Glutamatergic neuron (in vitro differentiated cells): ENCODE results near the gene JADE3. TPM values are rescaled to one million over a fixed set of nuclear protein-coding genes. Genes with fewer than 3 reads are reported as not detected.

ENCODE experiments used
- DNase-seq: peaks from one replicate; pipeline ENCODE4 v3.0.0; 2022
- H3K27ac Mint-ChIP-seq: one replicate; pipeline ENCODE4 v1.8.0; 2020; ENCODE audit warnings: mild to moderate bottlenecking, mixed read lengths, inconsistent platforms; ENCODE audit not compliant: unreplicated experiment
- H3K27me3 Mint-ChIP-seq: one replicate; pipeline ENCODE4 v1.8.0; 2020; ENCODE audit warnings: mild to moderate bottlenecking, moderate library complexity, mixed read lengths, inconsistent platforms; ENCODE audit not compliant: unreplicated experiment
- H3K36me3 Mint-ChIP-seq: one replicate; pipeline ENCODE4 v1.8.0; 2020; ENCODE audit warnings: mild to moderate bottlenecking, mixed read lengths, inconsistent platforms; ENCODE audit not compliant: unreplicated experiment
- H3K4me1 Mint-ChIP-seq: one replicate; pipeline ENCODE4 v1.8.0; 2020; ENCODE audit warnings: mild to moderate bottlenecking, low read depth, mixed read lengths, inconsistent platforms; ENCODE audit not compliant: unreplicated experiment
- H3K4me3 Mint-ChIP-seq: one replicate; pipeline ENCODE4 v1.8.0; 2020; ENCODE audit warnings: mild to moderate bottlenecking, mixed read lengths, inconsistent platforms; ENCODE audit not compliant: unreplicated experiment
- H3K9me3 Mint-ChIP-seq: one replicate; pipeline ENCODE4 v1.8.0; 2020; ENCODE audit warnings: mild to moderate bottlenecking, moderate library complexity, mixed read lengths, inconsistent platforms; ENCODE audit not compliant: unreplicated experiment
- CTCF ChIP-seq: fragments of 200-600 bp; sonication (generic); IDR thresholded peaks from one replicate; pipeline ENCODE4 v1.5.0; 2021; ENCODE audit not compliant: partially characterized antibody, unreplicated experiment
- total RNA-seq: library from RNA; stranded (reverse); fragmentation: NEBNext Ultra II Directional; extraction: Animal tissue kit (Norgen Biotek cat#: 25700); gene quantifications from one replicate; pipeline ENCODE4 v1.2.1, GENCODE V29; 2021; ENCODE audit not compliant: unreplicated experiment

JADE3 gene
- total RNA-seq, 1 donor from 2014 or later: 14.0 TPM

DNA sequence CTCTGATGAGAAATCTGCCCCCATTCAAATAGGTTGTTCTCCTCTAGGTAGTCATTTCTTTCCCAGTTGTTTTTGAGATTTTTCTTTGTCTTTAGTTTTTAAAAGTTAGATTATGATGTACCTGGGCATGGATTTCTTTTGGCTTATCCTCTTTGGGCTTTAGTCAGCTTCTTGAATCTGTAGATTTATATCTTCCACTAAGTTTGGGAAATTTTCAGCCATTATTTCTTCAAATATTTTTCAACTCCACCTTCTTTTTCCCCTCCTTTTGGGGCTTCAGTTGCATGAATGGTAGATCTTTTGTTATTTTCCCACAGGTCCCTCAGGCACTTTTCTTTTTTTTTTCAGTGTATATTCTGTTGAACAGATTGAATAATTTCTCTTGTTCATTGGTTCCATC, 77.3 kb downstream of the JADE3 start:
- no peak for TF ChIP-seq CTCF
- Mint-ChIP-seq H3K9me3 (peaks cover 4% of the 10 kb centered on the region), H3K4me3 (no peak overlapping the region)

DNA sequence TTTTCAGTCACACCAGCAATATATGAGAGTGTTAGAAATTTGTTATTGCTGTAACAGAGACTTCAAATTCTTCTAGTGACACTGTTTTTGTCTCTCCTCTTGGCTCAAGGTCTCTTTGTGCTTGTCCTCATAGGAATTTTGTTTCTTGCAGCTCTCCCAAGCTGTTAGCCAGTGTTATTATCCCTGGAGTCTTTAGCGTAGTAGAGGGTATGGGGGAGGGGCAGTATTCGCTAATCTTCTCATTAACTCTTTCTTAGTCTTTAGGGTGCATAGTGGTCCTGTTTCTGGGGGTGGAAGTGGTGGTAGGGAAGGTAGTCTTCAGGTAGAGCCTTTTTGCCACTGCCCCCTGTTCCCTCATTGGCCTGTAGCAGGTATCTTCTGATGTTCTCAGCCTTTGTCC, 79.4 kb downstream of the JADE3 start:
- peak overlapping the region; percentile 28 for H3K4me3 Mint-ChIP-seq
- DNase-seq: no peak

More for the DNA sequence above, 77.3 kb downstream of the JADE3 start:
- DNase-seq: no peak
- Mint-ChIP-seq H3K4me1 (peaks cover 15% of the 10 kb centered on the region), H3K27ac (no peak overlapping the region), H3K36me3 (no peaks in the 10 kb centered on the region), H3K27me3 (no peaks in the 10 kb centered on the region)

DNA sequence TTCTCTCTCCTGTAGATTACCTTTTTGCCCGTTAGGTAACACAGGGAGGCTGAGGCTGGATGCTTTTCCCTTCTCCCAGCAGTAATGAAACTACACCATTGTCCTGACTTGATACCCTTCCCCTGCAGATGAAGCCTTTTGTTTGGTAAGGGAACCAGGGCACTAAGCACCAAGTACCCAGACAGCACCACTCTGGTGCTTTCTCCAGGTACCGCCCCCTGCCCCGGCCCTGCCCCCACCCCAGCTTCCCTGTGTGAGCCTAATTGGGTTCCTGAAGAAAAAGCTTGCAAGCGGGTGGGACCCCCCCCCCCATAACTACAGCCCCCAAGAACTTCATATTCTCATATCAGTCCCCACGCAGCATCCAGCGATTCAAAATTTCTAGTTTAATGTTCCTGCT, 79.8 kb downstream of the JADE3 start:
- no peak for DNase-seq
- Mint-ChIP-seq H3K27me3 (no peaks in the 10 kb centered on the region), H3K4me1 (peaks cover 12% of the 10 kb centered on the region), H3K36me3 (no peaks in the 10 kb centered on the region), H3K9me3 (peaks cover 1% of the 10 kb centered on the region), H3K27ac (peak overlapping the region; percentile 56), H3K4me3 (peak overlapping the region; percentile 28)
- no peak for TF ChIP-seq CTCF

More for the DNA sequence above, 79.4 kb downstream of the JADE3 start:
- H3K27me3 Mint-ChIP-seq: no peaks in the 10 kb centered on the region
- H3K27ac Mint-ChIP-seq: peak overlapping the region; percentile 56
- H3K9me3 Mint-ChIP-seq: peaks cover 1% of the 10 kb centered on the region
- no peaks in the 10 kb centered on the region for H3K36me3 Mint-ChIP-seq
- H3K4me1 Mint-ChIP-seq: peaks cover 12% of the 10 kb centered on the region
- no peak for TF ChIP-seq CTCF

DNA sequence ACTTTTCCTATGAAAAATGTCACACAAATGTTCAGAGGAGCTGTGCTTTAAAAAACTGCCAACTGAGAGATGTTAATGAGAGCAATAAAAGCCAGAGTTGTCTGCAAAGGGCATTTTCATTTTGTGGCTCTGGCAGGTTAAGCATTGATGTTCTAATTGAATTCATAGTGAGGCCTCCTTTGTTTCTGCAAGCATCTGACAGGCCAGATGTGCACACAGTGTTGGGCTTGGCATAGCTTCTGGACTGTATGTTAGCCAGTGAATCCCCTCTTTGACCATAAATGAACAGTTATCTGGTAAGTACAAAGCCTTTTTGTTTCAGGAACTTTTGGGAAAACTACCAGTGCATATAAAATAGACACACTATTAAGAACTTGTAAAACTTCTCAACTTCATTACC, 81.9 kb downstream of the JADE3 start:
- H3K4me3 Mint-ChIP-seq: no peak overlapping the region

GRCh38 chrX:47012131-47012530, 99.9 kb downstream of the JADE3 start:
- no peak overlapping the region for H3K27ac Mint-ChIP-seq
- no peaks in the 10 kb centered on the region for H3K4me1 Mint-ChIP-seq
- H3K27me3 Mint-ChIP-seq: no peaks in the 10 kb centered on the region
- TF ChIP-seq CTCF: no peak
- no peaks in the 10 kb centered on the region for H3K36me3 Mint-ChIP-seq
- no peak overlapping the region for H3K4me3 Mint-ChIP-seq
- H3K9me3 Mint-ChIP-seq: no peaks in the 10 kb centered on the region
- no peak for DNase-seq

More for the DNA sequence above, 81.9 kb downstream of the JADE3 start:
- peaks cover 1% of the 10 kb centered on the region for H3K9me3 Mint-ChIP-seq
- peak overlapping the region; percentile 75 for H3K27ac Mint-ChIP-seq
- peak; percentile 14 for DNase-seq
- peaks cover 12% of the 10 kb centered on the region for H3K4me1 Mint-ChIP-seq
- no peaks in the 10 kb centered on the region for H3K27me3 Mint-ChIP-seq
- no peaks in the 10 kb centered on the region for H3K36me3 Mint-ChIP-seq
- no peak for TF ChIP-seq CTCF
